A549 (cell line): ENCODE results near the gene ARHGEF6. TPM values are rescaled to one million over a fixed set of nuclear protein-coding genes. Genes with fewer than 3 reads are reported as not detected.
A peak's percentile ranks its signal among the peaks of the same experiment; 100 is the strongest.

Experiments
- ATAC-seq, 2 experiments: fragments of 200-7000 bp in 1 of 2; fragments of >200 bp in 1 of 2; cut with Nextera tagmentation in 1 of 2; cut with Tn5 transposase in 1 of 2; 3 replicates each; pipeline versions ENCODE4 v1.8.0 to v1.9.1; 2018 to 2020; ENCODE audit warnings: mild to moderate bottlenecking in 1 of 2, moderate library complexity in 1 of 2
- CTCF ChIA-PET: fragments of 300-600 bp; sonication (Branson Sonifier 250); formaldehyde crosslinking; extraction: SDS; loops from one replicate; lab custom pipeline; 2021; ENCODE audit warnings: antibody characterized with exemption, inconsistent platforms; lab: Yijun Ruan, JAX
- POLR2A ChIA-PET: fragments of 350-600 bp; formaldehyde crosslinking; extraction: SDS; loops from one replicate; lab custom pipeline; 2021; ENCODE audit warnings: antibody characterized with exemption, inconsistent platforms; lab: Yijun Ruan, JAX
- DNase-seq, 2 experiments: peaks; one replicate each; pipeline versions ENCODE4 v3.0.0 to v3.0.0-alpha.2; 2011 to 2016; ENCODE audit warnings: low read depth in 1 of 2, low spot score in 1 of 2
- FAIRE-seq: peaks from 2 replicates; lab custom pipeline; 2011; peaks lifted over from hg19 to GRCh38; lab: Jason Lieb, UNC
- H3K27ac ChIP-seq, 2 experiments: fragments of >200 bp; sonication (Bioruptor Twin); formaldehyde crosslinking; 3 replicates each; pipeline ENCODE4 v1.5.1; 2016 to 2017
- H3K4me1 ChIP-seq: fragments of >200 bp; sonication (Bioruptor Twin); formaldehyde crosslinking; 3 replicates; pipeline ENCODE4 v1.6.1; 2016
- H3K4me2 ChIP-seq: fragments of >200 bp; sonication (Bioruptor Twin); formaldehyde crosslinking; 3 replicates; pipeline ENCODE4 v1.6.1; 2016
- H3K4me3 ChIP-seq: fragments of >200 bp; sonication (Bioruptor Twin); formaldehyde crosslinking; 3 replicates; pipeline ENCODE4 v1.5.1; 2016
- H3K9me3 ChIP-seq: fragments of >200 bp; sonication (Bioruptor Twin); formaldehyde crosslinking; 3 replicates; pipeline ENCODE4 v1.6.1; 2016
- CHD4 ChIP-seq: fragments of 200-600 bp; sonication (generic); IDR thresholded peaks from 2 replicates; pipeline ENCODE4 v1.6.1; 2016; ENCODE audit warnings: antibody characterized with exemption, mild to moderate bottlenecking, borderline replicate concordance
- EHMT2 ChIP-seq: fragments of 200-600 bp; sonication (generic); IDR thresholded peaks from 2 replicates; pipeline ENCODE4 v1.6.1; 2016; ENCODE audit warnings: antibody characterized with exemption, low read depth, mild to moderate bottlenecking, moderate library complexity
- GATA3 ChIP-seq: IDR thresholded peaks from 2 replicates; pipeline ENCODE4 v1.6.1; 2012; ENCODE audit warnings: borderline replicate concordance
- HMGXB4 ChIP-seq: fragments of 250-450 bp; sonication (Bioruptor Pico); IDR thresholded peaks from 2 replicates; pipeline ENCODE4 v1.5.0; 2021; ENCODE audit warnings: mild to moderate bottlenecking, moderate library complexity, borderline replicate concordance
- HOXB13 ChIP-seq: fragments of 250-450 bp; sonication (Bioruptor Pico); IDR thresholded peaks from 2 replicates; pipeline ENCODE4 v1.5.0; 2020; ENCODE audit warnings: low read depth, mild to moderate bottlenecking, moderate library complexity
- HOXB5 ChIP-seq: fragments of 250-450 bp; sonication (Bioruptor Pico); IDR thresholded peaks from 2 replicates; pipeline ENCODE4 v1.5.0; 2020; ENCODE audit warnings: mild to moderate bottlenecking, moderate library complexity
- MYC ChIP-seq: IDR thresholded peaks from 2 replicates; pipeline ENCODE4 v1.6.1; 2012; ENCODE audit warnings: mild to moderate bottlenecking, inconsistent platforms, low read length, improper control_type of control experiment, borderline replicate concordance
- NPAS2 ChIP-seq: fragments of 250-450 bp; sonication (Bioruptor Pico); IDR thresholded peaks from 2 replicates; pipeline ENCODE4 v1.8.0; 2022; ENCODE audit warnings: mild to moderate bottlenecking, moderate library complexity, borderline replicate concordance
- POLR2AphosphoS2 ChIP-seq: conservative IDR thresholded peaks from 2 replicates; pipeline ENCODE4 v1.6.1; 2012; ENCODE audit warnings: low read length, improper control_type of control experiment, inconsistent platforms
- RCOR1 ChIP-seq: fragments of 150-350 bp; IDR thresholded peaks from 2 replicates; pipeline ENCODE4 v1.6.1; 2014; ENCODE audit warnings: antibody characterized with exemption, low read length, low read depth
- RFX5 ChIP-seq: fragments of 450-650 bp; IDR thresholded peaks from 2 replicates; pipeline ENCODE4 v1.7.1; 2014; ENCODE audit warnings: antibody characterized with exemption, mild to moderate bottlenecking, moderate library complexity
- SMC3 ChIP-seq: fragments of >200 bp; sonication (Bioruptor Twin); formaldehyde crosslinking; IDR thresholded peaks from 3 replicates; pipeline ENCODE4 v1.6.1; 2018; ENCODE audit warnings: inconsistent platforms
- ZC3H11A ChIP-seq: fragments of 450-650 bp; IDR thresholded peaks from 2 replicates; pipeline ENCODE4 v1.6.1; 2014; ENCODE audit warnings: antibody characterized with exemption, mild to moderate bottlenecking
- ZFP36 ChIP-seq: fragments of 450-650 bp; IDR thresholded peaks from 2 replicates; pipeline ENCODE4 v1.6.1; 2014; ENCODE audit warnings: borderline replicate concordance; ENCODE audit not compliant: partially characterized antibody
- ZSCAN20 ChIP-seq: fragments of 250-450 bp; sonication (Bioruptor Pico); IDR thresholded peaks from 2 replicates; pipeline ENCODE4 v1.8.0; 2022; ENCODE audit warnings: mild to moderate bottlenecking, moderate library complexity
- WGBS: methylation state at CpG from one replicate; pipeline ENCODE4 v1.1.6; 2017; ENCODE audit errors: missing lambda C conversion rate; 5-methylcytosine and 5-hydroxymethylcytosine counted together
- polyA plus RNA-seq, 4 experiments: library from polyadenylated mRNA; depleted of rRNA in 3 of 4; stranded (reverse); fragments of >200 nt; fragmentation: RNase III in 1 of 4; extraction: RNeasy Plus Mini Kit Qiagen cat#74134 plus additional on column Dnase treatment in 1 of 4; gene quantifications; 2 replicates in 3 of 4; 3 replicates in 1 of 4; pipeline ENCODE4 v1.2.3, GENCODE V29; 2011 to 2017
- TF ChIP-seq, protein P1 (sequence below): IDR thresholded peaks from 2 replicates; pipeline ENCODE4 v1.6.1; 2012; ENCODE audit warnings: low read depth, borderline replicate concordance
- TF ChIP-seq, protein P2 (sequence below): fragments of 200-600 bp; sonication (generic); IDR thresholded peaks from 2 replicates; pipeline ENCODE4 v1.6.1; 2016; ENCODE audit warnings: antibody characterized with exemption, mild to moderate bottlenecking, moderate library complexity

ARHGEF6 gene
- polyA plus RNA-seq, 2 of the 4 experiments (the other 2 are of a cell fraction): 0.10 to 0.30 TPM

DNA sequence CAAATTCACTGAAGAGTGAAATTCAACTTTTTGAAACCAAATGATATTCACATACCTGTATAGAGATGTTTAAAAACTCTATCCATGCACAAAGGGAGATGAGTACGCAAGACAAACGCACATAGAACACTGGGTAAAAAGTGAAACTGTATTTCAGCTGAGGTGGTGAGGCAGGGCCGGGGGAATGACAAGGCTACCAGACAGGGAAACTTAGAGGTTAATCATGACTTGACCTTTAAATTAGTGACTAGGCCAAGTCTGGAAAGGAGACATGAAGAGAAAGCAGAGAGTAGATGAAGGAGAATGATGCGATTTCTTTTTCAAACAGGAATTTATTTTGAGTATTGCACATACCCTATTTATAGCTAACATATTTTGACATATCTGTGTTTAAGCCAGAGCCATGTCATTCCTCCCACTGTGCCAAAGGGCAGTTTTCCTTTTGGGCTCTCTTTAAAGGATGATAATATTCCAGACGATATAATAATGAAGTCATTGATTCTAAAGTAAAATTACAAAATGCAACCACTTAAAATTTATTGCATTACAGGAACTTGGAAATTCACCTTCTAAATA is 49.4 kb downstream of the ARHGEF6 start:
- CTCF ChIA-PET: no interaction called here
- peak; percentile 81 for FAIRE-seq
- Histone ChIP-seq H3K4me2 (no peak overlapping the region), H3K4me1 (no peaks in the 10 kb centered on the region), H3K9me3 (no peaks in the 10 kb centered on the region), H3K27ac (no peak overlapping the region), H3K4me3 (no peak overlapping the region)
- POLR2A ChIA-PET: interaction anchor here (0.6 to 1.2 kb wide), 2 partner anchors 140 to 149 kb away, joined by 3 read pairs; partner anchors contain the start of gene RBMX
- 58% methylated on average over 5 of the region's 5 CpGs for WGBS
- no peak for ATAC-seq
- no peak for DNase-seq
- no peak for TF ChIP-seq EHMT2
- no peak for TF ChIP-seq RCOR1
- TF ChIP-seq CHD4: no peak
- TF ChIP-seq, protein P1, sequence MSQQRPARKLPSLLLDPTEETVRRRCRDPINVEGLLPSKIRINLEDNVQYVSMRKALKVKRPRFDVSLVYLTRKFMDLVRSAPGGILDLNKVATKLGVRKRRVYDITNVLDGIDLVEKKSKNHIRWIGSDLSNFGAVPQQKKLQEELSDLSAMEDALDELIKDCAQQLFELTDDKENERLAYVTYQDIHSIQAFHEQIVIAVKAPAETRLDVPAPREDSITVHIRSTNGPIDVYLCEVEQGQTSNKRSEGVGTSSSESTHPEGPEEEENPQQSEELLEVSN: no peak
- no peak for TF ChIP-seq HOXB13 (CRISPR knock-in tag)
- no peak for TF ChIP-seq GATA3

DNA sequence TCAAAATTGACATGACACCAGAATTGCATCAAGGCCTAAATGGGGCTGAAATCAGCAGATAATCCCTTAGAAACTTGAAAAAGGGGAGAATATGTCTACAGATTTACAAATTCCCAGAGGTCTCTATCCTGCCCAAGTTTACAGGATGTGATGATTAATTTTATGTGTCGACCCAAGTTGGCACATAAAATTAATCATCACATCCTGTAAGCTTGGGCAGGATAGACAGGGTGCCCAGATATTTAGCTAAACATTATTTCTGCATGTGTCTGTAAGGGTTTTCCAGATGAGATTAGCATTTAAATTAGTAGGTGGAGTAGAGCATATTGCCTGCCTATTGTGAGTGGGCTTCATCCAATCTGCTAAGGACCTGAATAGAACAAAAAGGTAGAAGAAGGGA is 52.3 kb downstream of the ARHGEF6 start:
- ChIA-PET POLR2A (no interaction called here), CTCF (interaction anchor here (0.6 to 1.5 kb wide), 4 partner anchors 17 to 228 kb away, joined by 3 to 6 read pairs (median 3); partner anchors contain the start of gene RBMX)
- Histone ChIP-seq H3K9me3 (no peaks in the 10 kb centered on the region), H3K4me3 (no peak overlapping the region), H3K4me1 (no peaks in the 10 kb centered on the region), H3K27ac (no peak overlapping the region), H3K4me2 (no peak overlapping the region)
- FAIRE-seq (no peak), ATAC-seq (no peak), DNase-seq (no peak)
- TF ChIP-seq HMGXB4 (CRISPR knock-in tag) (no peak), HOXB5 (no peak), CHD4 (no peak), RCOR1 (no peak), GATA3 (no peak), ZSCAN20 (no peak), POLR2AphosphoS2 (no peak), NPAS2 (CRISPR knock-in tag) (no peak), EHMT2 (no peak), MYC (no peak), SMC3 (no peak), ZFP36 (no peak), RFX5 (no peak), ZC3H11A (no peak)
- TF ChIP-seq, protein P2, sequence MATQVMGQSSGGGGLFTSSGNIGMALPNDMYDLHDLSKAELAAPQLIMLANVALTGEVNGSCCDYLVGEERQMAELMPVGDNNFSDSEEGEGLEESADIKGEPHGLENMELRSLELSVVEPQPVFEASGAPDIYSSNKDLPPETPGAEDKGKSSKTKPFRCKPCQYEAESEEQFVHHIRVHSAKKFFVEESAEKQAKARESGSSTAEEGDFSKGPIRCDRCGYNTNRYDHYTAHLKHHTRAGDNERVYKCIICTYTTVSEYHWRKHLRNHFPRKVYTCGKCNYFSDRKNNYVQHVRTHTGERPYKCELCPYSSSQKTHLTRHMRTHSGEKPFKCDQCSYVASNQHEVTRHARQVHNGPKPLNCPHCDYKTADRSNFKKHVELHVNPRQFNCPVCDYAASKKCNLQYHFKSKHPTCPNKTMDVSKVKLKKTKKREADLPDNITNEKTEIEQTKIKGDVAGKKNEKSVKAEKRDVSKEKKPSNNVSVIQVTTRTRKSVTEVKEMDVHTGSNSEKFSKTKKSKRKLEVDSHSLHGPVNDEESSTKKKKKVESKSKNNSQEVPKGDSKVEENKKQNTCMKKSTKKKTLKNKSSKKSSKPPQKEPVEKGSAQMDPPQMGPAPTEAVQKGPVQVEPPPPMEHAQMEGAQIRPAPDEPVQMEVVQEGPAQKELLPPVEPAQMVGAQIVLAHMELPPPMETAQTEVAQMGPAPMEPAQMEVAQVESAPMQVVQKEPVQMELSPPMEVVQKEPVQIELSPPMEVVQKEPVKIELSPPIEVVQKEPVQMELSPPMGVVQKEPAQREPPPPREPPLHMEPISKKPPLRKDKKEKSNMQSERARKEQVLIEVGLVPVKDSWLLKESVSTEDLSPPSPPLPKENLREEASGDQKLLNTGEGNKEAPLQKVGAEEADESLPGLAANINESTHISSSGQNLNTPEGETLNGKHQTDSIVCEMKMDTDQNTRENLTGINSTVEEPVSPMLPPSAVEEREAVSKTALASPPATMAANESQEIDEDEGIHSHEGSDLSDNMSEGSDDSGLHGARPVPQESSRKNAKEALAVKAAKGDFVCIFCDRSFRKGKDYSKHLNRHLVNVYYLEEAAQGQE: no peak
- 26% methylated on average over 1 of the region's 1 CpG for WGBS
